Raji (cell line): ENCODE measurements around the gene ERC1.

Source experiments
- POLR2A ChIP-seq: IDR thresholded peaks from 2 replicates; pipeline ENCODE4 v1.6.1; 2011; ENCODE audit warnings: low read depth, low read length, control low read depth; ENCODE audit not compliant: insufficient read depth

ERC1 gene

GRCh38 chr12:1470051-1470450, 479.0 kb downstream of the ERC1 start:
- TF ChIP-seq POLR2A: no peak

GRCh38 chr12:1471224-1471623, 480.2 kb downstream of the ERC1 start:
- TF ChIP-seq POLR2A: no peak

DNA sequence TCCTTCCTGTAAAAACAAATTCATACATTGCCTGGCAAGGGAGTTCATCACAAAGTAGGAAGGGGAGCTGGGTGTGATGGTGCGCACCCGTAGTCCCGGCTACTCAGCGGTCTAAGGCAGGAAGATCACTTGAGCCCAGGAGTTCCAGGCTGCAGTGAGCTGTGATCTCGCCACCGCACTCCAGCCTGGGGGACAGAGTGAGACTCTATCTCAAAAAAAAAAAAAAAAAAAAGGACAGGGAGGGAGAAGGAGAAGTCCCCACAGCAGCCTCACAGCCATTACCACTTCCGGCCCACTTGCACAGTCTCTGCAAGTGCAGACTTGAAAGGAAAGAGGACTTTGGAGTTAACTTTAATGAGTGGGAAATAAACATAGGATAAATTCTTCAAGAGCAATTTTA, 482.4 kb downstream of the ERC1 start:
- no peak for TF ChIP-seq POLR2A

- no peak for TF ChIP-seq POLR2A
Observed at GRCh38 chr12:1474041-1474573, 483.1 kb downstream of the ERC1 start.

- no peak for TF ChIP-seq POLR2A
Observed at GRCh38 chr12:1474574-1475153, 483.6 kb downstream of the ERC1 start.

- no peak for TF ChIP-seq POLR2A
Observed at GRCh38 chr12:1479645-1480044, 488.6 kb downstream of the ERC1 start.

GRCh38 chr12:1481326-1481725, 490.3 kb downstream of the ERC1 start:
- no peak for TF ChIP-seq POLR2A

- TF ChIP-seq POLR2A: no peak
Observed at GRCh38 chr12:1481906-1482305, 490.9 kb downstream of the ERC1 start.

DNA sequence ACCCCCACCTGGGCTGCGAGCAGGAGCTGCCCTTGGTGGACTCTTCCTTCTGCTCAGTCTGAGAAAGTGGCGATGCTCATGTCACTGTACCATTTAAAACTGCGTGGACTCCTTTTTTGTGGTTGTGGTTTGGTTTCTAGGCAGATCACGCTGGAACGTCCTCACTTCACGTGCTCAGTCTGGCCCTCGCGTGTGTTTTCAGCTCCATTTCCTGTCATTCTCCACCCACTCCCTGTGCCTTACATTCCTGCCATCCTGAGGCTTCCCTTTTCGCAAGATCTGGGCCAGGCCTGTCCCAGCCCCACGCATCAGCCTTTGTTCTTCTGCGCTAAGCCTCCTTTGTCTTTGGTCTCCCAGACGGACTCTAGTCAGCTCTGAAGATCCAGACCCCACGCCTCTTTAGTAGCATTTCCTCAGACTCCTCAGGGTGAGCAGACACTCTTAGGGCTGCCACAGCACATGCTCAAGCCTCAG, 497.9 kb downstream of the ERC1 start:
- TF ChIP-seq POLR2A: no peak

DNA sequence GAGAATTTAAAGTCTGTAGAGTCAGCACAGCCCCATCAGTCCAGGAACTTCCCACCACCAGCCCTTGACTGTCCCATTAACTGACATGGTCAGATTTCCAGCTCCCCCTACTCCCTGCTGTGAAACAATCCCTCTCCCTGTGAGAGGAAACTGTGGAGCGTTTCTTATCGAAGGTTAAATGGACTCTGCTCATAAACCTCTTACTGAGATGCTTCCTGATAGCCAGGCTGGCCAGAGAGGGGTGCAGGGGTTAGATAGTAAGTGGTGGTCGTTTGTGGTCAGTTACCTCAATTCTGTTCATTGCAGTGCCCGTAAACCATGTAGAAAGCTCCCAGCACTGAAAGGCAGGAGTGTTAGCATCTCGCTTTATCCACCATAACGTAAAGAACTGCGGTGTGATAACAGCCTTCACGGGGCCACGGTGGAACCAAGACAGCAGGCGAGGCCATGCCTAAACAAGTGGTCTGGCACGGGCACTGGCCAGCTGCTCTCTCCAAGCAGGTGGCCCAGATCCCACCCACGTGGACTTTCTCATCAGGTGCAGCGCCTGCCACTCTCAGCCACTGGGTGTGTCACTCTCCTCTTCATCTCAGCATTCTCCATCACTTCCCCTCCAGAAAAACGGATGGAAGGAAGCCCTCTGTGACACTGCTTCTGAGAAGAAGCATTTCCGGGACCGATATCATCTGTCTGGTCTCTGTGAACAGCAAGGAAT, 501.1 kb downstream of the ERC1 start:
- TF ChIP-seq POLR2A: no peak

DNA sequence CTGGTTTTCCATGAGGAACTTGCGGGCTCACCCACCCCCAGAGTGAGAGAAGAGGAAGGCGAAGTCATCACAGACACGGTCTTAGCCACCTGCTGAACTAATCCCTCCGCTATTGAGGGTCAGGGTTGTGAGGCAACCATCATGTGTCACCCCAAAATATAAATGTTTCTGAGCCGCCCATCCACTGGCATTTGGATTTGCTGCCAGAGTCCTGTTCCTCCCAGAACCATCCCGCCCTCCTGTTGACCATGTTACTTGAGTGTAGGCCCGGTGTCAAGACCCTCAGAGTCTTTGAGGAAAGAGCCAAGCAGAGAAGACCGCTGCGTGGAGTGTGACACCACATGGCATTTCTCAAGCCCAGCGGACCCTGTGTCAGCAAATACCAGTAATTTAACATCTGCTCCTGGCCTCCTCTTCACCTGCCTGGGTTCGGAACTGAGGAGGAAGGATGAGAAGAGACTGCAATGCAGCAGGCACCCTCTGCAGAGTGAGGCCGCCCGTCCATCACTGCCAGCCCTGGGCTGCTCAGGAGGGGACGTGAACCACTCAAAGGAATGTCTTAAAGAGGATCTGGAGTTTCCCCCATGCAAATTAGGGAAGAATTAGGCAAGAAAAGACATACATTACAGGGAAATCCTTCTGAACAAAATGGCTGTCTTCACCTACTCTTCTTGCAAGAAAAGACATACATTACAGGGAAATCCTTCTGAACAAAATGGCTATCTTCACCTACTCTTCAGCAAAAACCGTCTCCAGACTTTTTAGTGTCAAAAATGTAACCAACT, 502.9 kb downstream of the ERC1 start:
- TF ChIP-seq POLR2A: no peak

GRCh38 chr12:1494856-1495255, 503.8 kb downstream of the ERC1 start:
- no peak for TF ChIP-seq POLR2A

DNA sequence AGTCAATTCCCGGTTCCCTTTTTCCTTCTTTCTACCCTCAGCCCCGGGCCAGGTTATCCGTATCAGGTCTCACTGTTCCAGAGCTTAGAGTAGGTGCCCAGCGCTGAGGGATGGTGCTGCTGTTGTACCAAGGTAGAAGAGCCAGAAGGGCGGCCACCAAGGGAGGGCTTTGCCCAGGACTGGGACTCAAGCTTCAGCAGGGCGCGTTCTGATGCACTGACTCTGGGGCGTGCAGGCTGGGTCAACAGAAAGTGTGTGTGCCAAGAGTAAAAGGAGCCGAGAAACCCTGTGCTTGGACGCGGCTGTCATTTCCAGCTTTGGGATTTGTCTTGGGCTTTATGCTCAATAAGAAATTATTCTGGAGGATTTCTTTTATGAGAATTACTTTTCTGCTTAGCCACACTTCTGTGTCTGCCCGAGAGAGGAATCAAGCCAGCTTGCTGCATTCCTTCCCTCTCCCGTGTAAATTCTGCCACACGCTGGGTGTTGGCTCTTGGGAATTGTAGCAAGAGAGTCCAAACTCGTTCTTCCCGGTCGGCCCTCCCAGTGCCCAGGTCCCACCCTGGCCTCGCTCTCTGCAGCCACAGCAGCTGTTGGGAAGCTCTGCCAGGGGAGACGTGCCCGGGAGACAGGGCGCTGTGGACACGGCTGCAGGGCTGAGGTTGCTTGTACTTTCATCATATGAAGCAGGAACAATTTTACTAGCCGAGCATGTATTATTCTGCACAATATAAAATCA, 505.3 kb downstream of the ERC1 start:
- TF ChIP-seq POLR2A: no peak

- no peak for TF ChIP-seq POLR2A
Observed at GRCh38 chr12:1497161-1497560, 506.1 kb downstream of the ERC1 start.

GRCh38 chr12:1498199-1498740, 507.2 kb downstream of the ERC1 start:
- no peak for TF ChIP-seq POLR2A
